GM18868 (cell line): ENCODE data around the gene SOWAHC.
A peak's percentile ranks its signal among the peaks of the same experiment; 100 is the strongest.
"Not testable (repeated sequence)": the region's sequence is repeated elsewhere in the genome, so short reads cannot be mapped to it uniquely, and the experiment has no call there.

ENCODE experiments used
- ATAC-seq: cut with Tn5 transposase; IDR thresholded peaks from one replicate; pipeline ENCODE4 v1.9.1; 2021; ENCODE audit warnings: mild to moderate bottlenecking, moderate library complexity; ENCODE audit not compliant: unreplicated experiment

Gene SOWAHC, protein sequence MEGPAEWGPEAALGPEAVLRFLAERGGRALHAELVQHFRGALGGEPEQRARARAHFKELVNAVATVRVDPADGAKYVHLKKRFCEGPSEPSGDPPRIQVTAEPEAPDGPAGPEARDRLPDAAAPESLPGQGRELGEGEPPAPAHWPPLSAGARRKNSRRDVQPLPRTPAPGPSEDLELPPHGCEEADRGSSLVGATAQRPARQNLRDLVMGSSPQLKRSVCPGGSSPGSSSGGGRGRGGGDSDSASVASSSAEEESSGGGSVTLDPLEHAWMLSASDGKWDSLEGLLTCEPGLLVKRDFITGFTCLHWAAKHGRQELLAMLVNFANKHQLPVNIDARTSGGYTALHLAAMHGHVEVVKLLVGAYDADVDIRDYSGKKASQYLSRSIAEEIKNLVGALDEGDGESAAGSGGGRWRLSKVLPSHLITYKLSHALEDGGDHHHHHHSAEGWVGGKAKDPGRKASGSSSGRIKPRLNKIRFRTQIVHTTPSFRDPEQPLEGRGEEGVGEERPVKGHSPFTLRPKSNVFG

GRCh38 chr2:109613922-109614714, at the start of gene SOWAHC, which contains the start of gene SEPTIN10:
Gene SOWAHC (plus strand): TSS chr2:109614364. CDS start chr2:109614490, 126 bp downstream.
Gene SEPTIN10 (minus strand): TSS chr2:109613966. CDS start chr2:109613827, 139 bp downstream.
- peak; percentile 80 for ATAC-seq

- ATAC-seq: no peak
These were observed 38.8 kb upstream of the SOWAHC start for GRCh38 chr2:109575373-109575772.

DNA sequence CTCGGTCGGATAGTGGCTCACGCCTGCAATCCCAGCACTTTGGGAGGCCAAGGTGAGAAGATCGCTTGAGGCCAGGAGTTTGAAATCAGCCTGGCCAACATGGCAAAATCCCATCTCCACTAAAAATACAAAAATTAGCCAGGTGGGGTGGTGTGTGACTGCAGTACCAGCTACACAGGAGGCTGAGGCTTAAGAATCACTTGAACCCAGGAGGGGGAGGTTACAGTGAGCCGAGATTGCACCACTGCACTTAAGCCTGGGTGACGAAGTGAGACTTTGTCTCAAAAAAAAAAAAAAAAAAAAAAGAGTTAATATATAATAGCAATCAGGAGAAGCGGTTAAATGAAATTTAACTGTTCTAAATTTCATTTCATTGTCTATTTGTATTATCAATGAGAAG, 36.5 kb upstream of the SOWAHC start:
- not testable (repeated sequence) for ATAC-seq

DNA sequence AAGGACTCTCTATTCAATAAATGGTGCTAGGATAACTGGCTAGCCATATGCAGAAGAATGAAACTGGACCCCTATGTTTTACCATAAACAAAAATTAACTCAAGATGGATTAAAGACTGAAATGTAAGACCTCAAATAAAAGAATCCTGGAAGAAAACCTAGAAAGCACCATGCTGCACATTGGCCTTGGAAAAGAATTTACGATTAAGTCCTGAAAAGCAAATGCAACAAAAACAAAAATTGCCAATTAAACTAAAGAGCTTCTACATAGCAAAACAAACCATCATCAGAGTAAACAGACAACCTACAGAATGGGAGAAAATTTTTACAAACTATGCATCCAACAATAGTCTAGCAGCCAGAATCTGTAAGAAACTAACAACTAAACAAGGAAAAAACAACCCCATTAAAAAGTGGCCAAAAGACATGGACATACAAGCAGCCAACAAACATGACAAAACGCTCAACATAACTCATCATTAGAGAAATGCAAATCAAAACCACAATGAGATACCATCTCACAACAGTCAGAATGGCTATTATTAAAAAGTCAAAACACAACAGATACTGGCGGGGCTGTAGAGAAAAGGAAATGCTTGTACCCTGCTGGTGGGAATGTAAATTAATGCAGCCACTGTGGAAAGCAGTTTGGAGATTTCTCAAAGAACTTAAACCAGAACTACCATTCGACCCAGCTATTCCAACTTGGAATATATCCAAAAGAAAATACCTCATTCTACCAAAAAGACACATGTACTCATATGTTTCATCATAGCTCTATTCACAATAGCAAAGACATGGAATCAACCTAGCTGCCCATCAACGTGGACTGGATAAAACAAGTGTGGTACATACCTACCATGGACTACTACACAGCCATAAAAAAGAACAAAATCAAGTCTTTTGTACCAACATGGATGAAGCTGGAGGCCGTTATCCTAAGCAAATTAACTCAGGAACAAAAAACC, 31.0 kb upstream of the SOWAHC start:
- peak; percentile 62 for ATAC-seq

DNA sequence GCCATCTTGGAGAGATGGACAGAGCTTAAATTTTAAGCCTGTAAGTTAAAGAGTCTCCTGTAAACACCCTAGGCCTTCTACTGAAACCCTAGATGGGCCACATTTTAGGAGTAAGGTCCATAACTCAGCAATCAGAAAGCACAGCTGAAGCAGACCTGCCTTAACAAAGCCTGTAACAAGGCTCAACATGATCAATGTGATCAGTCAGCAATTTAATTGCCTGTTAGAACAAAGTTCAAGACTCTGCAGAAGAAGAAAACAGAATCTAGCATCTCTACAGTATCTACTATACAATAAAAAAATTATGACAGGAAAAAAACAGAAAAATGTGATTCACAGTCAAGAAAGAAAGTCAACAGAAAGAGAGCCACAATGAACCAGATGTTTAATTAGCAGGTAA, 27.5 kb upstream of the SOWAHC start:
- ATAC-seq: no peak

GRCh38 chr2:109591206-109591605, 23.0 kb upstream of the SOWAHC start:
- ATAC-seq: no peak

DNA sequence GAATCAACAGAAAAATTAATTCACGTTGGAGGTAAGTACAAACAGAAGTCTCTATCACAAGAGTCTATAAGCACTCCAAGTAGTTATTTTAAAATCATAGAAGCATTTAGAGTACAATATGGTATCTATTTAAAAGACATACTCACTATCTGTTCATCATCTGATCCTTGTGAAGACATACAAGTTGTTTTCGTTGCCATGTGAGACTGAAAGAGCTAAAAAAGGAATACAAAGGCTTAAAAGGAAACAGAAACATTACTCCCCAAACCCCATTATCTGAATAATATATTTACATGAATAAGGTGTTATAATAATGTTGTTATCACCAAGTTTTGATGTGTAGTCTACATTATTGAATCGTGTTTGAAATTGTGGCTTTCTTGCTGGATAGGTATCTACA, 21.3 kb upstream of the SOWAHC start:
- ATAC-seq: no peak

DNA sequence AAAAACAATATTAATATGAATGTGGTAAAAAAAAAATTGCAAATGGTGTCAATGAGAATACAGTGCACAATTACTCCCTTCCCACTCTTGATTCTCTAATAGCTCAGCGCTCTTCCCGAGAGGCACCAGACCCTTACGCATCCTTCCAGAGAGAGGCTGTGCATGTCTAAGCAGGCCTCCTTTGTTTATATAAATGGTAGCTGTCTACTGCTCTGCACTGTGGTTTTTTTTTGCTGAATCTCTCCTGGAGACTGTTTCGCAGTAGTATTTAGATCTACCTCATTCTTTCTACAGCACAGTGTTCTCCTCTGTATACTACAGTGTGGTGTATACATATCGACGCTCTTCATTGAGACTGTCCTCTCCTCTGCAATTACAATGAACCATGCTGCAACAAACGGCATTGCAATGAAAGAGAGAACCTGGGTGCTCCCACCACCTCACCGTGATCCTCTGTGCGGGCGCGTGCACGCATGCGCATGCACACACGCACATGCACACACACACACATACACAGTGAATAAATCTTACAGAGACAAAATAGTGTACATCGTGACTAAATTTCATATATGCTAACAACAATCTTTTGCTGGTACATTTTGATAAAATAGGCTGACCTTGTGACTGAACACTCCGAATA, 19.8 kb upstream of the SOWAHC start:
- ATAC-seq: no peak

DNA sequence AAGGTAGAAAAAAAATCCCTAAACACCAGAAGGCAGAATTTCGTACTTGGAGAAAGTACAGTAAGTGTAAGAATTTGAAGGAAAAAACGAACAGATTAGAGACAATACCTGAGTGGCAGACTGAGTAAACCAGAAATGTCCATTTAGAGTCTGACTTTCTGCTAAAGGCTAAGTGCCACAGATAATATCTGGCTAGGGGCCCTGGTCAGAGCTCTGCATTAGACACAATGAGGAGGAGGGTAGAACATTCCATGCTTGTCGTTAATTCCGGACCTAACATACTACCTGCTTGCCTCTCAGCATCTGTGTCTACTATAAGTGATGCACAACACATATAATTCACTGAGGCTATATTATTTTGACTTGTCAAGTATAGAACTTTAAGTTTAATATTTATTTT, 18.5 kb upstream of the SOWAHC start:
- no peak for ATAC-seq

DNA sequence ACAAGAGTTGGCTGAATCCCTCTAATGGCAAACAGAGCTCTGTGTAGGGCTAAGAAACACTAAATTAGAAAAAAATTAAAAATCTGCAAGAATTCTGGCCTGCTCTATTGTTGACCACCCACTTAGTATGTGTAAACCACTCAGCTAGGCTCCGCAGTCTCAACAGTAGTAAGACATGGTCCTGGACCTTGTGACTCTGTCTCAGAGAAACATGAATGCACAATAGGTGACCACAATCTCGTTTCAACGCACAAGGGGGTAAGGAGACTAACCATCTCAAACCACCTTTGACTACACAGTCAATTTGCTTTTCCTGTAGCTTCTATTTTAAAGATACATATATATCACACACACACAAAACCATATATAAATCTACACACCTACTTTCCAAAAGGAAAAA, 16.9 kb upstream of the SOWAHC start:
- peak; percentile 39 for ATAC-seq

- ATAC-seq: no peak
These were observed 12.4 kb upstream of the SOWAHC start for GRCh38 chr2:109601783-109602182.

- no peak for ATAC-seq
These were observed 11.5 kb upstream of the SOWAHC start for GRCh38 chr2:109602617-109603188.

- no peak for ATAC-seq
These were observed 9.6 kb upstream of the SOWAHC start for GRCh38 chr2:109604597-109604996.

- ATAC-seq: no peak
These were observed 6.4 kb upstream of the SOWAHC start for GRCh38 chr2:109607766-109608165.

DNA sequence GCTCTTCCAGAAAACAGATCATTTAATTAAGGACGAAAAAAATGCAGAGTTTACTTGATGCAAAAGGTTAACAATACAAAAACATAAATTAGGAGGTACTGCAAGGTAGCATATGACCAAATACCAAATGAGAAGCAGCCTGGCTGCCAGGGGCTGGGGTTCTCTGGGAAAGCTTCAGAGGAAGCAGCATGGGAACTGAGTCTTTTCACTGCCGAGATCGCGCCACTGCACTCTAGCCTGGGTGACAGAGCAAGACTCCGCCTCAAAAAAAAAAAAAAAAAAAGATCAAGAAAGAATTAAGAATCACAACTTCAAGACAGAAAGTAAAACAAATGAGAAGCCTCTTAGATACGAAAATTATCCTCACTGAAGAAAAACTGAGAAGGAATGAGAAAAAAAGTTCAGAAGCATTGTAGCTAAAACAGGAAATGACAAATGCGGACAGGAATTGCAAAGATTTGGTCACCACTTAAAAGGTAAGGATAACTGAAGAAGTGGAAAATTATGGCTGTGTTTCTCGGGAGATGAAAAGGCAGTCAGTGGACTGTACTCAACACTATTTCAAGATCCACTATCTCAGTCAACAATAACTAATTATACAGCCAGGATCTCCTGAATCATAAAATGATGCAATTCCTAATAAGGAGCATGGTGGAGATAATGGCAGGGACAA, 4.7 kb upstream of the SOWAHC start:
- no peak for ATAC-seq

GRCh38 chr2:109611467-109612095, 2.6 kb upstream of the SOWAHC start:
- no peak for ATAC-seq

DNA sequence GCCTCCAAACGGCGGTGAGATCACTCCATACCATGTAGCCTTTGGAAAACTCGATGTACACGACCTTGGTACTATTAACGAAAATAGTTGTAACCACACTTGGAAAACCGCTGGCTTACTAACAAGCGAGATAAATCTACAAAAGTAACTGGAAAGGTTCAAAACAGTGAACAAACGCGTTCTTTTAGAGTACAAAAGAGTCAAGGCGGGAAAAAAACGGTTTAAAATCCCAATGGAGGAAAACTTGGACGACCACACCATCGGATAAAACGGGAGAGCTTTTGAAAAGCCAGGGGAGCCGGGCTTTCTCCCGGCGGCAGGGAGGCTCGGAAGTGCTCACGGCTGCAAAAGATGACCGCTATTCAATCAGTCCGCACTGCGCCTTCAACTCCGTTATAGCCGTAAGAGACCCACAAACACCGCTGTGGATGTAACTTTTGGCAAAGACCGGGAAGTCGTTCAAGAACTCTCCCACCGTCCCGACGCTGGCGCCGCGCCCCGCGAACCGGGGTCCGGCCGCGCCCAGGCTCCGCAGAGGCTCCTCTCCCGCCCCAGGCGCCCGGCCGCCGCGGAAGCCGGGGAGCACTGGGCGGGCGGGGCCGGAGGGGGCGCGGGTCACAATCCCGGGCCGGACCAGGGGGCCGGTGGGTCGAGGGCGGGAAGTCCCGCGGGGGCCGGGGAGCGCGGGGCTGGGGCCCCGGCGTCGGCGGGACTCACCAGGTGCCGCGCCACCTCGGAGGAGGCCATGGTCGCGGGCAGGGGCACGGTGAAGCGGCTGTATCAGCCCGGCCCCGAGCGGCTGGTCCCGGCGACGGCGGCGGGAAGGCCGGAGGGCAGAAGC, 863 bp upstream of the SOWAHC start:
- ATAC-seq: peak; percentile 32
